GM18498 (cell line): Measurements from ENCODE around the gene TAF1C.
"Not testable (repeated sequence)": the region's sequence is repeated elsewhere in the genome, so short reads cannot be mapped to it uniquely, and the experiment has no call there.

Source experiments
- ATAC-seq: cut with Tn5 transposase; IDR thresholded peaks from one replicate; pipeline ENCODE4 v1.9.1; 2021; ENCODE audit warnings: mild to moderate bottlenecking, moderate library complexity; ENCODE audit not compliant: unreplicated experiment

The TAF1C gene

GRCh38 chr16:84186685-84187437, at the start of gene TAF1C:
Gene TAF1C (minus strand): TSS chr16:84187057. CDS start chr16:84184988, 2,069 bp downstream.
- peak; percentile 96 for ATAC-seq

GRCh38 chr16:84234321-84235241, 47.7 kb upstream of the TAF1C start:
- no peak for ATAC-seq

- ATAC-seq, result no peak
Measured at GRCh38 chr16:84233748-84234147, 46.9 kb upstream of the TAF1C start.

GRCh38 chr16:84232969-84233368, 46.1 kb upstream of the TAF1C start:
- ATAC-seq, result no peak

GRCh38 chr16:84232060-84232459, 45.2 kb upstream of the TAF1C start:
- ATAC-seq, result no peak

GRCh38 chr16:84229471-84229870, 42.6 kb upstream of the TAF1C start:
- no peak for ATAC-seq

GRCh38 chr16:84228256-84228838, 41.5 kb upstream of the TAF1C start:
- no peak for ATAC-seq

GRCh38 chr16:84227548-84227947, 40.7 kb upstream of the TAF1C start:
- no peak for ATAC-seq

GRCh38 chr16:84226026-84226425, 39.2 kb upstream of the TAF1C start:
- ATAC-seq, result no peak

- ATAC-seq, result no peak
Measured at GRCh38 chr16:84225571-84225970, 38.7 kb upstream of the TAF1C start.

- no peak for ATAC-seq
Measured at GRCh38 chr16:84225126-84225525, 38.3 kb upstream of the TAF1C start.

GRCh38 chr16:84224554-84224953, 37.7 kb upstream of the TAF1C start:
- ATAC-seq, result no peak

- ATAC-seq, result no peak
Measured at GRCh38 chr16:84223456-84223855, 36.6 kb upstream of the TAF1C start.

GRCh38 chr16:84220851-84221250, 34.0 kb upstream of the TAF1C start:
- no peak for ATAC-seq

- no peak for ATAC-seq
Measured at GRCh38 chr16:84218956-84219355, 32.1 kb upstream of the TAF1C start.

GRCh38 chr16:84218176-84218823, 31.4 kb upstream of the TAF1C start:
- no peak for ATAC-seq

- not testable (repeated sequence) for ATAC-seq
Measured at GRCh38 chr16:84216144-84216543, 29.3 kb upstream of the TAF1C start.

GRCh38 chr16:84215531-84215930, 28.7 kb upstream of the TAF1C start:
- ATAC-seq, result no peak

- ATAC-seq, result no peak
Measured at GRCh38 chr16:84214451-84215066, 27.7 kb upstream of the TAF1C start.

- ATAC-seq, result no peak
Measured at GRCh38 chr16:84212631-84213030, 25.8 kb upstream of the TAF1C start.

- no peak for ATAC-seq
Measured at GRCh38 chr16:84212154-84212553, 25.3 kb upstream of the TAF1C start.
